Measurements from ENCODE around the gene PCDHGC3.

DNA sequence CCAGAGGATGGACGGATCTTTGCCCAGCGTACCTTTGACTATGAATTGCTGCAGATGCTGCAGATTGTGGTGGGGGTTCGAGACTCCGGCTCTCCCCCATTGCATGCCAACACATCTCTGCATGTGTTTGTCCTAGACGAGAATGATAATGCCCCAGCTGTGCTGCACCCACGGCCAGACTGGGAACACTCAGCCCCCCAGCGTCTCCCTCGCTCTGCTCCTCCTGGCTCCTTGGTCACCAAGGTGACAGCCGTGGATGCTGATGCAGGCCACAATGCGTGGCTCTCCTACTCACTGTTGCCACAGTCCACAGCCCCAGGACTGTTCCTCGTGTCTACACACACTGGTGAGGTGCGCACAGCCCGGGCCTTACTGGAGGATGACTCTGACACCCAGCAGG lies 15.0 kb downstream of the PCDHGC3 start:
- TF ChIP-seq, protein P1, sequence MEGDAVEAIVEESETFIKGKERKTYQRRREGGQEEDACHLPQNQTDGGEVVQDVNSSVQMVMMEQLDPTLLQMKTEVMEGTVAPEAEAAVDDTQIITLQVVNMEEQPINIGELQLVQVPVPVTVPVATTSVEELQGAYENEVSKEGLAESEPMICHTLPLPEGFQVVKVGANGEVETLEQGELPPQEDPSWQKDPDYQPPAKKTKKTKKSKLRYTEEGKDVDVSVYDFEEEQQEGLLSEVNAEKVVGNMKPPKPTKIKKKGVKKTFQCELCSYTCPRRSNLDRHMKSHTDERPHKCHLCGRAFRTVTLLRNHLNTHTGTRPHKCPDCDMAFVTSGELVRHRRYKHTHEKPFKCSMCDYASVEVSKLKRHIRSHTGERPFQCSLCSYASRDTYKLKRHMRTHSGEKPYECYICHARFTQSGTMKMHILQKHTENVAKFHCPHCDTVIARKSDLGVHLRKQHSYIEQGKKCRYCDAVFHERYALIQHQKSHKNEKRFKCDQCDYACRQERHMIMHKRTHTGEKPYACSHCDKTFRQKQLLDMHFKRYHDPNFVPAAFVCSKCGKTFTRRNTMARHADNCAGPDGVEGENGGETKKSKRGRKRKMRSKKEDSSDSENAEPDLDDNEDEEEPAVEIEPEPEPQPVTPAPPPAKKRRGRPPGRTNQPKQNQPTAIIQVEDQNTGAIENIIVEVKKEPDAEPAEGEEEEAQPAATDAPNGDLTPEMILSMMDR (IDR thresholded peaks at IDR 0.05): no peak
- TF ChIP-seq POLR2A (IDR thresholded peaks at IDR 0.05) (no peak), POLR2AphosphoS5 (IDR thresholded peaks at IDR 0.05) (no peak), EP300 (IDR thresholded peaks at IDR 0.05; ENCODE audit: low read depth) (no peak)

Measured in transverse colon (tissue), 4 donors.